CD4-positive, alpha-beta memory T cell (primary cell): ENCODE results near the gene STKLD1. TPM values are rescaled to one million over a fixed set of nuclear protein-coding genes. Genes with fewer than 3 reads are reported as not detected.

Source experiments
- CTCF ChIA-PET: fragments of 350-600 bp; sonication (Branson Sonifier 250); formaldehyde crosslinking; loops from one replicate; lab custom pipeline; 2021; ENCODE audit warnings: inconsistent platforms; ENCODE audit not compliant: partially characterized antibody; lab: Charles Lee
- POLR2A ChIA-PET: fragments of 350-600 bp; sonication (Branson Sonifier 250); formaldehyde crosslinking; loops from one replicate; lab custom pipeline; 2021; ENCODE audit not compliant: partially characterized antibody; lab: Charles Lee
- DNase-seq, 5 donors: peaks; one replicate each; pipeline versions ENCODE4 v3.0.0 to v3.0.0-alpha.2; 2020 to 2022; ENCODE audit warnings: mixed read lengths in 1 of 5
- H3K27ac ChIP-seq: one replicate; pipeline ENCODE4 v1.7.0; 2013; ENCODE audit warnings: low read depth, low read length
- H3K27me3 ChIP-seq: 2 replicates; pipeline ENCODE4 v1.7.0; 2013; ENCODE audit warnings: mild to moderate bottlenecking, low read length, moderate library complexity; ENCODE audit not compliant: insufficient read depth
- H3K36me3 ChIP-seq: 2 replicates; pipeline ENCODE4 v1.7.0; 2013; ENCODE audit warnings: mild to moderate bottlenecking, low read length, moderate library complexity; ENCODE audit not compliant: insufficient read depth
- H3K4me1 ChIP-seq: 2 replicates; pipeline ENCODE4 v1.7.0; 2013; ENCODE audit warnings: mild to moderate bottlenecking, low read length, moderate library complexity; ENCODE audit not compliant: insufficient read depth
- H3K4me3 ChIP-seq, 2 donors: one replicate each; pipeline ENCODE4 v1.7.0; 2013; ENCODE audit warnings: low read length in 2 of 2, mild to moderate bottlenecking in 1 of 2
- H3K9me3 ChIP-seq, 2 donors: one replicate each; pipeline ENCODE4 v1.7.0; 2013; ENCODE audit warnings: low read length in 2 of 2, control low read depth in 1 of 2; ENCODE audit not compliant: control insufficient read depth in 1 of 2
- H3K27ac Mint-ChIP-seq, 7 donors: one replicate each; pipeline ENCODE4 v1.8.0; 2020 to 2021; ENCODE audit warnings: mixed read lengths in 7 of 7, mild to moderate bottlenecking in 6 of 7, inconsistent platforms in 3 of 7, moderate library complexity in 3 of 7
- H3K27me3 Mint-ChIP-seq, 2 donors: one replicate each; pipeline ENCODE4 v1.8.0; 2020 to 2021; ENCODE audit warnings: mixed read lengths in 2 of 2
- H3K36me3 Mint-ChIP-seq, 2 donors: one replicate each; pipeline ENCODE4 v1.8.0; 2020 to 2021; ENCODE audit warnings: mixed read lengths in 2 of 2, inconsistent platforms in 1 of 2, mild to moderate bottlenecking in 1 of 2
- H3K4me1 Mint-ChIP-seq, 4 donors: one replicate each; pipeline ENCODE4 v1.8.0; 2020 to 2021; ENCODE audit warnings: mixed read lengths in 4 of 4, mild to moderate bottlenecking in 1 of 4
- H3K4me3 Mint-ChIP-seq, 8 donors: one replicate each; pipeline ENCODE4 v1.8.0; 2020 to 2021; ENCODE audit warnings: mixed read lengths in 8 of 8, mild to moderate bottlenecking in 7 of 8, moderate library complexity in 6 of 8, inconsistent platforms in 3 of 8
- H3K9me3 Mint-ChIP-seq, 8 donors: one replicate each; pipeline ENCODE4 v1.8.0; 2020 to 2021; ENCODE audit warnings: mixed read lengths in 8 of 8, mild to moderate bottlenecking in 5 of 8, inconsistent platforms in 3 of 8, moderate library complexity in 1 of 8
- intact Hi-C: fragments of 100-400 bp; cut with micrococcal nuclease; formaldehyde crosslinking; loops from one replicate; pipeline ENCODE4 v1.15.1; 2023
- polyA plus RNA-seq, 2 donors: library from polyadenylated mRNA; unstranded; fragments of 300-500 nt; fragmentation: Illumina TruSeq; gene quantifications; one replicate each; pipeline ENCODE4 v1.2.3, GENCODE V29; 2021
- total RNA-seq, 2 experiments: library from RNA; stranded (reverse); gene quantifications; one replicate each; pipeline ENCODE4 v1.2.3, GENCODE V29; 2021

The STKLD1 gene
- total and polyA plus RNA-seq, 4 experiments from 2014 or later, result 1.4 to 2.1 (median 1.5) TPM; not detected in 1

- Histone ChIP-seq H3K9me3 (no peaks in the 10 kb centered on the region), H3K4me1 (no peaks in the 10 kb centered on the region), H3K27ac (no peak overlapping the region), H3K4me3 (no peak overlapping the region), H3K27me3 (no peaks in the 10 kb centered on the region), H3K36me3 (peaks cover 16% of the 10 kb centered on the region)
- peaks cover 12 to 21% of the 10 kb centered on the region in 2 donors for H3K36me3 Mint-ChIP-seq
- POLR2A ChIA-PET, result interaction anchor here (0.7 to 1.9 kb wide), 2 partner anchors 25 to 38 kb away, joined by 3 to 4 read pairs; no protein-coding TSS in a partner anchor
- intact Hi-C loops, result no loop called here
- no peak overlapping the region for H3K4me3 Mint-ChIP-seq
- peak in 1 of 5 donors; percentile 15 for DNase-seq
- H3K27me3 Mint-ChIP-seq, result peaks cover 0 to 3% of the 10 kb centered on the region in 2 donors
- H3K9me3 Mint-ChIP-seq, result no peaks in the 10 kb centered on the region
- H3K27ac Mint-ChIP-seq, result peak overlapping the region in 1 of 7 donors; percentile 74
- H3K4me1 Mint-ChIP-seq, result peaks cover 1 to 5% (median 4%) of the 10 kb centered on the region in 4 donors
- CTCF ChIA-PET, result interaction anchor here (0.8 to 1.6 kb wide), 3 partner anchors 214 to 220 kb away, joined by 3 to 6 read pairs (median 3); no protein-coding TSS in a partner anchor
Observed at GRCh38 chr9:133401588-133401987, 25.4 kb downstream of the STKLD1 start.

- no peaks in the 10 kb centered on the region for H3K9me3 Mint-ChIP-seq
- intact Hi-C loops, result no loop called here
Observed at GRCh38 chr9:133402689-133403088, 26.5 kb downstream of the STKLD1 start.

GRCh38 chr9:133403766-133404453 is 27.7 kb downstream of the STKLD1 start:
- Mint-ChIP-seq H3K4me1 (peaks cover 7 to 11% (median 8%) of the 10 kb centered on the region in 4 donors), H3K4me3 (no peak overlapping the region), H3K36me3 (peaks cover 25 to 36% of the 10 kb centered on the region in 2 donors), H3K27ac (peak overlapping the region in 4 of 7 donors; percentile 27 to 83 (median 66)), H3K27me3 (no peaks in the 10 kb centered on the region), H3K9me3 (no peaks in the 10 kb centered on the region)
- Histone ChIP-seq H3K4me3 (no peak overlapping the region), H3K27me3 (no peaks in the 10 kb centered on the region), H3K27ac (no peak overlapping the region), H3K4me1 (peaks cover 5% of the 10 kb centered on the region), H3K9me3 (no peaks in the 10 kb centered on the region), H3K36me3 (peaks cover 26% of the 10 kb centered on the region)
- peak; percentile 53 to 71 (median 54) for DNase-seq
- CTCF ChIA-PET, result interaction anchor here (0.7 to 4.0 kb wide), 7 partner anchors 19 to 591 kb away, joined by 3 to 20 read pairs (median 3); no protein-coding TSS in a partner anchor
- intact Hi-C loops, result loop anchor here (1.0 kb wide), 1 partner anchor 165 kb away; no protein-coding TSS in a partner anchor
- POLR2A ChIA-PET, result interaction anchor here (1.2 to 2.1 kb wide), 4 partner anchors 12 to 48 kb away, joined by 3 to 4 read pairs (median 4); partner anchors contain the start of genes SURF1 and SURF2

More at GRCh38 chr9:133402689-133403088, 26.5 kb downstream of the STKLD1 start:
- Mint-ChIP-seq H3K27ac (no peak overlapping the region), H3K4me1 (peaks cover 7 to 11% (median 8%) of the 10 kb centered on the region in 4 donors), H3K27me3 (no peaks in the 10 kb centered on the region), H3K4me3 (no peak overlapping the region), H3K36me3 (peaks cover 21 to 31% of the 10 kb centered on the region in 2 donors)
- peaks cover 22% of the 10 kb centered on the region for H3K36me3 ChIP-seq
- POLR2A ChIA-PET, result interaction anchor here (0.9 to 1.9 kb wide), 2 partner anchors 26 to 28 kb away, joined by 3 to 4 read pairs; no protein-coding TSS in a partner anchor
- H3K4me3 ChIP-seq, result no peak overlapping the region
- peak in 1 of 5 donors; percentile 15 for DNase-seq
- H3K27me3 ChIP-seq, result no peaks in the 10 kb centered on the region
- no peaks in the 10 kb centered on the region for H3K9me3 ChIP-seq
- CTCF ChIA-PET, result interaction anchor here (1.1 to 4.0 kb wide), 4 partner anchors 13 to 216 kb away, joined by 3 to 20 read pairs (median 10); no protein-coding TSS in a partner anchor
- no peak overlapping the region for H3K27ac ChIP-seq
- H3K4me1 ChIP-seq, result peaks cover 5% of the 10 kb centered on the region

GRCh38 chr9:133404454-133405002 is 28.4 kb downstream of the STKLD1 start:
- no peak overlapping the region for H3K27ac ChIP-seq
- H3K9me3 Mint-ChIP-seq, result no peaks in the 10 kb centered on the region
- no peaks in the 10 kb centered on the region for H3K9me3 ChIP-seq
- DNase-seq, result peak in 1 of 5 donors; percentile 7
- H3K27ac Mint-ChIP-seq, result peak overlapping the region in 3 of 7 donors; percentile 22 to 53 (median 27)
- ChIA-PET CTCF (interaction anchor here (0.7 to 4.0 kb wide), 6 partner anchors 19 to 590 kb away, joined by 3 to 20 read pairs (median 4); no protein-coding TSS in a partner anchor), POLR2A (interaction anchor here (1.2 to 2.1 kb wide), 2 partner anchors 11 to 33 kb away, joined by 3 to 4 read pairs; no protein-coding TSS in a partner anchor)
- H3K4me1 ChIP-seq, result peaks cover 5% of the 10 kb centered on the region
- peaks cover 7 to 11% (median 8%) of the 10 kb centered on the region in 4 donors for H3K4me1 Mint-ChIP-seq
- no peaks in the 10 kb centered on the region for H3K27me3 ChIP-seq
- no peak overlapping the region for H3K4me3 ChIP-seq
- H3K36me3 Mint-ChIP-seq, result peaks cover 28 to 41% of the 10 kb centered on the region in 2 donors
- intact Hi-C loops, result loop anchor here (1.0 kb wide), 1 partner anchor 165 kb away; no protein-coding TSS in a partner anchor
- H3K27me3 Mint-ChIP-seq, result no peaks in the 10 kb centered on the region
- H3K36me3 ChIP-seq, result peaks cover 31% of the 10 kb centered on the region
- H3K4me3 Mint-ChIP-seq, result no peak overlapping the region

GRCh38 chr9:133405508-133406438 is 29.6 kb downstream of the STKLD1 start:
- CTCF ChIA-PET, result interaction anchor here (0.7 to 4.0 kb wide), 4 partner anchors 25 to 80 kb away, joined by 4 to 20 read pairs (median 7); no protein-coding TSS in a partner anchor
- H3K27ac ChIP-seq, result no peak overlapping the region
- no peaks in the 10 kb centered on the region for H3K27me3 ChIP-seq
- H3K9me3 Mint-ChIP-seq, result no peaks in the 10 kb centered on the region
- peaks cover 44% of the 10 kb centered on the region for H3K36me3 ChIP-seq
- intact Hi-C loops, result loop anchor here (1.0 kb wide), 1 partner anchor 81 kb away; no protein-coding TSS in a partner anchor
- no peaks in the 10 kb centered on the region for H3K9me3 ChIP-seq
- H3K4me1 Mint-ChIP-seq, result peaks cover 7 to 11% (median 8%) of the 10 kb centered on the region in 4 donors
- peaks cover 40 to 54% of the 10 kb centered on the region in 2 donors for H3K36me3 Mint-ChIP-seq
- peaks cover 5% of the 10 kb centered on the region for H3K4me1 ChIP-seq
- H3K27me3 Mint-ChIP-seq, result no peaks in the 10 kb centered on the region
- POLR2A ChIA-PET, result interaction anchor here (0.6 to 2.1 kb wide), 3 partner anchors 10 to 332 kb away, joined by 3 to 4 read pairs (median 3); partner anchors contain the start of gene SARDH
- H3K4me3 Mint-ChIP-seq, result no peak overlapping the region
- H3K4me3 ChIP-seq, result no peak overlapping the region
- peak overlapping the region in 1 of 7 donors; percentile 36 for H3K27ac Mint-ChIP-seq
- peak in 1 of 5 donors; percentile 1 for DNase-seq
